GM23338 (cell line): Measurements from ENCODE around the gene GRK3. TPM values are rescaled to one million over a fixed set of nuclear protein-coding genes. Genes with fewer than 3 reads are reported as not detected.

Experiments
- ATAC-seq: fragments of 200-7000 bp; cut with Tn5 transposase; 3 replicates; pipeline ENCODE4 v1.9.1; 2020
- DNase-seq: peaks from one replicate; pipeline ENCODE4 v3.0.0-alpha.2; 2015; ENCODE audit warnings: low spot score
- H2AFZ ChIP-seq: fragments of 200-600 bp; sonication (generic); 2 replicates; pipeline ENCODE4 v1.8.0; 2016; ENCODE audit warnings: antibody characterized with exemption, mild to moderate bottlenecking, moderate library complexity
- H3F3A ChIP-seq: fragments of 200-600 bp; sonication (generic); replicated peaks from 2 replicates; pipeline ENCODE4 v1.8.0; 2017; ENCODE audit warnings: antibody characterized with exemption, mixed run types, low read depth
- H3K27ac ChIP-seq: fragments of 200-600 bp; sonication (generic); 2 replicates; pipeline ENCODE4 v1.6.1; 2016; ENCODE audit warnings: low read depth
- H3K27me3 ChIP-seq: fragments of 200-600 bp; sonication (generic); 2 replicates; pipeline ENCODE4 v1.8.0; 2016; ENCODE audit warnings: mild to moderate bottlenecking, mixed run types, moderate library complexity; ENCODE audit not compliant: insufficient read depth
- H3K36me3 ChIP-seq: fragments of 200-600 bp; sonication (generic); 2 replicates; pipeline ENCODE4 v1.8.0; 2016; ENCODE audit warnings: mild to moderate bottlenecking; ENCODE audit not compliant: insufficient read depth
- H3K4me1 ChIP-seq: fragments of 200-600 bp; sonication (generic); 2 replicates; pipeline ENCODE4 v1.8.0; 2016; ENCODE audit warnings: mild to moderate bottlenecking, moderate library complexity; ENCODE audit not compliant: insufficient read depth
- H3K4me2 ChIP-seq: fragments of 200-600 bp; sonication (generic); 2 replicates; pipeline ENCODE4 v1.7.1; 2017; ENCODE audit warnings: mixed run types
- H3K4me3 ChIP-seq: fragments of 200-600 bp; sonication (generic); 2 replicates; pipeline ENCODE4 v1.6.1; 2016; ENCODE audit warnings: mixed run types
- H3K79me2 ChIP-seq: fragments of 200-600 bp; sonication (generic); replicated peaks from 2 replicates; pipeline ENCODE4 v1.8.0; 2017; ENCODE audit warnings: mild to moderate bottlenecking; ENCODE audit not compliant: insufficient read depth
- H3K9me2 ChIP-seq: fragments of 200-600 bp; sonication (generic); 2 replicates; pipeline ENCODE4 v1.8.0; 2017; ENCODE audit not compliant: insufficient read depth
- H4K20me1 ChIP-seq: fragments of 200-600 bp; sonication (generic); replicated peaks from 2 replicates; pipeline ENCODE4 v1.8.0; 2017; ENCODE audit warnings: mild to moderate bottlenecking; ENCODE audit not compliant: insufficient read depth
- H3K27ac Mint-ChIP-seq: 2 replicates; pipeline ENCODE4 v1.8.0; 2020; ENCODE audit warnings: inconsistent platforms, mild to moderate bottlenecking, moderate library complexity, mixed read lengths
- H3K27me3 Mint-ChIP-seq: 3 replicates; pipeline ENCODE4 v1.8.0; 2022; ENCODE audit warnings: low read depth, mild to moderate bottlenecking, moderate library complexity, mixed read lengths, inconsistent platforms; ENCODE audit not compliant: insufficient read depth, poor library complexity
- H3K36me3 Mint-ChIP-seq: 3 replicates; pipeline ENCODE4 v1.8.0; 2021; ENCODE audit warnings: low read depth, mild to moderate bottlenecking, inconsistent platforms, moderate library complexity, mixed read lengths
- H3K4me1 Mint-ChIP-seq: 3 replicates; pipeline ENCODE4 v1.8.0; 2020; ENCODE audit warnings: mild to moderate bottlenecking, inconsistent platforms, mixed read lengths
- H3K4me3 Mint-ChIP-seq: 3 replicates; pipeline ENCODE4 v1.8.0; 2021; ENCODE audit warnings: moderate library complexity, mild to moderate bottlenecking, inconsistent platforms, mixed read lengths
- H3K9me3 Mint-ChIP-seq: 3 replicates; pipeline ENCODE4 v1.8.0; 2020; ENCODE audit warnings: moderate library complexity, mild to moderate bottlenecking, inconsistent platforms, mixed read lengths
- CREB1 ChIP-seq: fragments of 250-450 bp; sonication (Bioruptor Pico); IDR thresholded peaks from 2 replicates; pipeline ENCODE4 v1.5.0; 2020; ENCODE audit warnings: low read depth, mild to moderate bottlenecking, moderate library complexity
- CTCF ChIP-seq, 2 experiments: fragments of 200-600 bp in 1 of 2; sonication (generic) in 1 of 2; conservative IDR thresholded peaks; 2 replicates each; pipeline versions ENCODE4 v1.5.1 to v1.6.1; 2016 to 2017; ENCODE audit warnings: antibody characterized with exemption in 2 of 2, low read depth in 2 of 2, mild to moderate bottlenecking in 2 of 2, moderate library complexity in 1 of 2
- ETS1 ChIP-seq: IDR thresholded peaks from 2 replicates; pipeline ENCODE4 v1.6.1; 2016; ENCODE audit warnings: antibody characterized with exemption
- EZH2 ChIP-seq: fragments of 200-600 bp; sonication (generic); IDR thresholded peaks from one replicate; pipeline ENCODE4 v1.8.0; 2017; ENCODE audit warnings: antibody characterized with exemption, mild to moderate bottlenecking, low read depth; ENCODE audit not compliant: unreplicated experiment
- EZH2phosphoT487 ChIP-seq: fragments of 200-600 bp; sonication (generic); IDR thresholded peaks from one replicate; pipeline ENCODE4 v1.8.1; 2018; ENCODE audit warnings: antibody characterized with exemption; ENCODE audit not compliant: unreplicated experiment
- JUNB ChIP-seq: IDR thresholded peaks from one replicate; pipeline ENCODE4 v1.6.1; 2016; ENCODE audit warnings: antibody characterized with exemption; ENCODE audit not compliant: unreplicated experiment
- NANOG ChIP-seq: IDR thresholded peaks from 2 replicates; pipeline ENCODE4 v1.6.1; 2016; ENCODE audit warnings: antibody characterized with exemption, borderline replicate concordance
- POLR2AphosphoS5 ChIP-seq: IDR thresholded peaks from 2 replicates; pipeline ENCODE4 v1.6.1; 2016; ENCODE audit warnings: antibody characterized with exemption, low read depth
- REST ChIP-seq: IDR thresholded peaks from one replicate; pipeline ENCODE4 v1.6.1; 2018; ENCODE audit warnings: antibody characterized with exemption; ENCODE audit not compliant: unreplicated experiment
- STAT1 ChIP-seq: IDR thresholded peaks from one replicate; pipeline ENCODE4 v1.6.1; 2016; ENCODE audit warnings: antibody characterized with exemption; ENCODE audit not compliant: unreplicated experiment
- ZNF462 ChIP-seq: fragments of 250-450 bp; sonication (Bioruptor Pico); IDR thresholded peaks from 2 replicates; pipeline ENCODE4 v1.5.0; 2020; ENCODE audit warnings: mild to moderate bottlenecking, moderate library complexity
- polyA plus RNA-seq: library from polyadenylated mRNA; unstranded; fragments of >200 nt; fragmentation: Nextera tagmentation; extraction: Ambion mirVana; gene quantifications from 2 replicates; pipeline ENCODE4 v1.2.1, GENCODE V29; 2016
- total RNA-seq: library from RNA; depleted of rRNA; stranded (reverse); fragments of >200 nt; shearing (Covaris generic); gene quantifications from 2 replicates; pipeline ENCODE4 v1.2.3, GENCODE V29; 2014

The GRK3 gene
- total and polyA plus RNA-seq, 2 experiments from 2014 or later = 6.0 to 25.3 TPM

- TF ChIP-seq REST = no peak
These were observed 148.4 kb downstream of the GRK3 start (continued) for GRCh38 chr22:25712661-25713400.

GRCh38 chr22:25714070-25714469 lies 149.6 kb downstream of the GRK3 start:
- Mint-ChIP-seq H3K27ac (no peak overlapping the region), H3K27me3 (no peaks in the 10 kb centered on the region), H3K4me1 (peaks cover 4% of the 10 kb centered on the region; the same call in 1 of the 3 replicates), H3K36me3 (peaks cover 10% of the 10 kb centered on the region), H3K9me3 (no peaks in the 10 kb centered on the region), H3K4me3 (no peak overlapping the region)
- ATAC-seq (no peak), DNase-seq (no peak)
- Histone ChIP-seq H3K36me3 (peaks cover 7% of the 10 kb centered on the region), H2AFZ (no peak overlapping the region), H3K79me2 (no peaks in the 10 kb centered on the region), H3K27me3 (no peaks in the 10 kb centered on the region), H3K4me3 (no peak overlapping the region), H3K4me2 (no peak overlapping the region), H3K9me2 (no peaks in the 10 kb centered on the region), H3K27ac (no peak overlapping the region), H3K4me1 (no peaks in the 10 kb centered on the region), H4K20me1 (peaks cover 13% of the 10 kb centered on the region; the same call in 1 of the 2 replicates), H3F3A (no peaks in the 10 kb centered on the region)
- no peak for TF ChIP-seq NANOG
- TF ChIP-seq JUNB = no peak
- no peak for TF ChIP-seq EZH2phosphoT487
- TF ChIP-seq EZH2 = no peak
- no peak for TF ChIP-seq STAT1
- no peak for TF ChIP-seq ETS1
- TF ChIP-seq POLR2AphosphoS5 = no peak
- TF ChIP-seq CREB1 = no peak
- TF ChIP-seq CTCF (conservative IDR thresholded peaks at IDR 0.05; ENCODE audit: low read depth in 2 of 2) = no peak
- no peak for TF ChIP-seq ZNF462 (CRISPR knock-in tag)
